PC-9 (cell line): ENCODE data around the gene TNFRSF14. TPM values are rescaled to one million over a fixed set of nuclear protein-coding genes. Genes with fewer than 3 reads are reported as not detected.

Experiments
- BruUV-seq: library from RNA; stranded (reverse); fragments of 400-500 nt; replicated peaks from 2 replicates; lab custom pipeline; 2021; lab: Mats Ljungman, UMichigan
- CTCF ChIA-PET: fragments of 300-600 bp; sonication (Branson Sonifier 250); formaldehyde crosslinking; loops from one replicate; lab custom pipeline; 2022; ENCODE audit warnings: antibody characterized with exemption; lab: Charles Lee
- POLR2A ChIA-PET: fragments of 300-600 bp; sonication (Branson Sonifier 250); formaldehyde crosslinking; loops from one replicate; lab custom pipeline; 2022; ENCODE audit warnings: antibody characterized with exemption; ENCODE audit not compliant: unreplicated experiment; lab: Charles Lee
- DNase-seq, 2 experiments: peaks; one replicate each; pipeline versions ENCODE4 v3.0.0 to v3.0.0-alpha.2; 2015 to 2022; ENCODE audit warnings: mixed read lengths in 1 of 2
- H2AFZ ChIP-seq: fragments of 200-600 bp; sonication (generic); 2 replicates; pipeline ENCODE4 v1.8.1; 2017; ENCODE audit warnings: antibody characterized with exemption
- H3F3A ChIP-seq: fragments of 200-600 bp; sonication (generic); 2 replicates; pipeline ENCODE4 v1.8.1; 2017; ENCODE audit warnings: antibody characterized with exemption, mild to moderate bottlenecking, low read depth; ENCODE audit not compliant: insufficient read depth
- H3K27ac ChIP-seq: fragments of 200-600 bp; sonication (generic); 2 replicates; pipeline ENCODE4 v1.6.1; 2016; ENCODE audit warnings: mixed run types
- H3K27me3 ChIP-seq: fragments of 200-600 bp; sonication (generic); 2 replicates; pipeline ENCODE4 v1.6.1; 2016; ENCODE audit warnings: low read depth, mixed run types; ENCODE audit not compliant: insufficient read depth
- H3K36me3 ChIP-seq: fragments of 200-600 bp; sonication (generic); 2 replicates; pipeline ENCODE4 v1.6.1; 2016; ENCODE audit warnings: low read depth, mixed run types
- H3K4me1 ChIP-seq: fragments of 200-600 bp; sonication (generic); replicated peaks from 2 replicates; pipeline ENCODE4 v1.6.1; 2016; ENCODE audit warnings: mixed run types; ENCODE audit not compliant: insufficient read depth
- H3K4me2 ChIP-seq: fragments of 200-600 bp; sonication (generic); 2 replicates; pipeline ENCODE4 v1.6.1; 2017; ENCODE audit warnings: mixed run types
- H3K4me3 ChIP-seq: fragments of 200-600 bp; sonication (generic); 2 replicates; pipeline ENCODE4 v1.6.1; 2016; ENCODE audit warnings: mixed run types
- H3K79me2 ChIP-seq: fragments of 200-600 bp; sonication (generic); 2 replicates; pipeline ENCODE4 v1.6.1; 2017; ENCODE audit warnings: low read depth, mixed run types
- H3K9me2 ChIP-seq: fragments of 200-600 bp; sonication (generic); 2 replicates; pipeline ENCODE4 v1.8.1; 2017; ENCODE audit warnings: mild to moderate bottlenecking; ENCODE audit not compliant: insufficient read depth
- H3K9me3 ChIP-seq: fragments of 200-600 bp; sonication (generic); 2 replicates; pipeline ENCODE4 v1.8.1; 2016; ENCODE audit warnings: low read depth; ENCODE audit not compliant: insufficient read depth
- H4K20me1 ChIP-seq: fragments of 200-600 bp; sonication (generic); 2 replicates; pipeline ENCODE4 v1.8.1; 2017; ENCODE audit not compliant: insufficient read depth
- CTCF ChIP-seq: fragments of 200-600 bp; sonication (generic); conservative IDR thresholded peaks from 2 replicates; pipeline ENCODE4 v1.6.1; 2017; ENCODE audit warnings: mixed run types, antibody characterized with exemption, mild to moderate bottlenecking, moderate library complexity
- EZH2 ChIP-seq: fragments of 200-600 bp; sonication (generic); IDR thresholded peaks from 2 replicates; pipeline ENCODE4 v1.8.0; 2017; ENCODE audit warnings: antibody characterized with exemption, low read depth
- intact Hi-C: fragments of 100-400 bp; cut with micrococcal nuclease; formaldehyde crosslinking; loops from one replicate; pipeline ENCODE4 v1.10.0; 2022; ENCODE audit not compliant: unreplicated experiment
- total RNA-seq: library from RNA; stranded (reverse); gene quantifications from 2 replicates; pipeline ENCODE4 v1.2.3, GENCODE V29; 2021

TNFRSF14 gene
- total RNA-seq, 1 experiment from 2014 or later: 9.9 TPM

GRCh38 chr1:2523891-2524609 lies 32.1 kb upstream of the TNFRSF14 start:
- no peaks in the 10 kb centered on the region for H3K9me2 ChIP-seq
- intact Hi-C loops: no loop called here
- H2AFZ ChIP-seq: no peak overlapping the region
- ChIA-PET CTCF (no interaction called here), POLR2A (no interaction called here)
- peaks cover 31% of the 10 kb centered on the region for H4K20me1 ChIP-seq
- no peak for DNase-seq
- H3K4me1 ChIP-seq: peaks cover 18% of the 10 kb centered on the region
- H3K4me2 ChIP-seq: peak overlapping the region; percentile 77; the same call in 1 of the 2 replicates
- no peak overlapping the region for H3K27ac ChIP-seq
- H3K27me3 ChIP-seq: peaks cover 7% of the 10 kb centered on the region; the same call in 1 of the 2 replicates
- H3K79me2 ChIP-seq: peaks cover 38% of the 10 kb centered on the region
- H3K36me3 ChIP-seq: no peaks in the 10 kb centered on the region
- H3K9me3 ChIP-seq: no peaks in the 10 kb centered on the region
- no TSS peak for BruUV-seq
- H3K4me3 ChIP-seq: no peak overlapping the region
- H3F3A ChIP-seq: peaks cover 6% of the 10 kb centered on the region; the same call in 1 of the 2 replicates
- TF ChIP-seq EZH2: no peak
- no peak for TF ChIP-seq CTCF

GRCh38 chr1:2525572-2525919 lies 30.6 kb upstream of the TNFRSF14 start:
- no TSS peak for BruUV-seq
- Histone ChIP-seq H4K20me1 (peaks cover 31% of the 10 kb centered on the region), H3K79me2 (peaks cover 38% of the 10 kb centered on the region), H3F3A (peaks cover 6% of the 10 kb centered on the region; the same call in 1 of the 2 replicates), H3K27me3 (peaks cover 14% of the 10 kb centered on the region), H2AFZ (peak overlapping the region; percentile 74; the same call in 1 of the 2 replicates), H3K4me1 (peaks cover 18% of the 10 kb centered on the region), H3K4me3 (peak overlapping the region; percentile 96), H3K36me3 (no peaks in the 10 kb centered on the region), H3K9me2 (no peaks in the 10 kb centered on the region), H3K27ac (no peak overlapping the region), H3K4me2 (peak overlapping the region; percentile 77), H3K9me3 (no peaks in the 10 kb centered on the region)
- TF ChIP-seq EZH2 (no peak), CTCF (no peak; the same call in 1 of the 2 replicates)
- DNase-seq: no peak
- CTCF ChIA-PET: no interaction called here
- intact Hi-C loops: loop anchor here (5.0 kb wide), 1 partner anchor 113 kb away; the partner anchor contains the start of gene PEX10
- POLR2A ChIA-PET: interaction anchor here (0.5 kb wide), 1 partner anchor 134 kb away, joined by 3 read pairs; the partner anchor contains the start of genes MORN1 and RER1

- TF ChIP-seq EZH2 (no peak), CTCF (no peak; the same call in 1 of the 2 replicates)
- H2AFZ ChIP-seq: peak within 1 kb of the TSS; percentile 74; the same call in 1 of the 2 replicates
- H3K9me3 ChIP-seq: no peaks in the 10 kb centered on the region
- peaks cover 38% of the 10 kb centered on the region for H3K79me2 ChIP-seq
- H3K4me1 ChIP-seq: peaks cover 18% of the 10 kb centered on the region
- intact Hi-C loops: loop anchor here (1.0 to 5.0 kb wide), 3 partner anchors 22 to 114 kb away; partner anchors contain the start of genes PEX10 and PRXL2B
- no peak within 1 kb of the TSS for H3K27ac ChIP-seq
- peak; percentile 80 to 85 for DNase-seq
- peak within 1 kb of the TSS; percentile 94 for H3K4me2 ChIP-seq
- H3K4me3 ChIP-seq: peak within 1 kb of the TSS; percentile 96
- peaks cover 20% of the 10 kb centered on the region for H3K27me3 ChIP-seq
- peaks cover 31% of the 10 kb centered on the region for H4K20me1 ChIP-seq
- CTCF ChIA-PET: no interaction called here
- no peaks in the 10 kb centered on the region for H3K36me3 ChIP-seq
- BruUV-seq: no TSS peak
- peaks cover 6% of the 10 kb centered on the region; the same call in 1 of the 2 replicates for H3F3A ChIP-seq
- POLR2A ChIA-PET: interaction anchor here (0.6 to 1.2 kb wide), 8 partner anchors 20 to 391 kb away, joined by 3 to 6 read pairs (median 5); no protein-coding TSS in a partner anchor
- no peaks in the 10 kb centered on the region for H3K9me2 ChIP-seq
Observed at GRCh38 chr1:2525920-2526823, 30.0 kb upstream of the TNFRSF14 start, which contains the start of gene PANK4. Gene PANK4, minus strand, starts transcription at chr1:2526596. Its CDS starts 9 bp downstream, at chr1:2526587.
